GM21786 (cell line): Measurements from ENCODE around the gene PDE3B.
"Not testable (repeated sequence)": the region's sequence is repeated elsewhere in the genome, so short reads cannot be mapped to it uniquely, and the experiment has no call there.

Source experiments
- ATAC-seq: cut with Tn5 transposase; IDR thresholded peaks from one replicate; pipeline ENCODE4 v1.9.1; 2021; ENCODE audit not compliant: unreplicated experiment

PDE3B gene

DNA sequence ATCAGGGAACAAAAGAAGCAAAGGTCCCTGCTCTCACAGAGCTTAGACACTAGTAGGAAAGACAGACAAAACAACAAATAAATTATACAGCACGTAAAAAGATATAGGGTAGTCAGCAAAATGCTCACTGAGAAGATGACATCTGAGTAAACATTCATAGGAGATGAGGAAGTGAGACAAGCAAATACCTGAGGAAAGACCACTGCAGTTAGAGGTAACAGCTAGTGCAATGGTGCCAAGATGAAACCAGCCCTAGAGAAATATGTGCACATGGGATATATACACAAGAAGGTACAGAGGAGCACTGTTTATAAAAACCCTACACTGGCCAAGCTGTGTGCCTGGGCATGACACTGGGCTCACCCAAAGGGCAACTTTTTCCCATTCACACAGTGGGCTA is 238.6 kb downstream of the PDE3B start:
- peak; percentile 50 for ATAC-seq

DNA sequence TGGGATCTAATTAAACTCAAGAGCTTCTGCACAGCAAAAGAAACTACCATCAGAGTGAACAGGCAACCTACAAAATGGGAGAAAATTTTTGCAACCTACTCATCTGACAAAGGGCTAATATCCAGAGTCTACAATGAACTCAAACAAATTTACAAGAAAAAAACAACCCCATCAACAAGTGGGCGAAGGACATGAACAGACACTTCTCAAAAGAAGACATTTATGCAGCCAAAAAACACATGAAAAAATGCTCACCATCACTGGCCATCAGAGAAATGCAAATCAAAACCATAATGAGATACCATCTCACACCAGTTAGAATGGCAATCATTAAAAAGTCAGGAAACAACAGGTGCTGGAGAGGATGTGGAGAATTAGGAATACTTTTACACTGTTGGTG is 240.1 kb downstream of the PDE3B start:
- not testable (repeated sequence) for ATAC-seq

DNA sequence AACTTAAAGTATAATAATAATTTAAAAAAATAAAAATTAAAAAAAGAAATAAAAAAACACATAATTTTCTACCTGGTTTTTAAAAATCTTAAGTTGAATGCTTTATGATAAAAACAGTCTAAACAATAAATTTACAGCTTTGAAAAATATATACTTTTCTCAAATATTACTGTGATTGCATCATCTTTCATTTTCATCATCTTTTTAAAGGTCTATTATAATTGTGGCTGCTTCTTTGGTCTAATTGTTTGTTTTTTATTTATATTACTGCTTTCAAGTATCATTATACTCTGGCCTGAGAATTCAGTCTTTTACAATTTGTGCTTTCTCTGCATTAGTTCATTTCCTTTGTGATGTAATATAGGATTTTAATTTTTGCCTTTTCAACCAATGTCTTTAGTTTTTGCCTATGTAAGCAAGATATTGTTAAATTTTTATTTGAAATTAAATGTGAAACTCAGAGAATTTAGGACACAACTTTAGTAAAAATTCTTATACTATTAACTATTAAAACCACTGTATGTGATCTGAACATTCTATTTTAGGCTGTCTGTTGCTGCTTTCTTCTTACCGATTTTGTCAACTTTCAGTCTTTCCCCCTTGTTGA is 241.2 kb downstream of the PDE3B start:
- no peak for ATAC-seq

DNA sequence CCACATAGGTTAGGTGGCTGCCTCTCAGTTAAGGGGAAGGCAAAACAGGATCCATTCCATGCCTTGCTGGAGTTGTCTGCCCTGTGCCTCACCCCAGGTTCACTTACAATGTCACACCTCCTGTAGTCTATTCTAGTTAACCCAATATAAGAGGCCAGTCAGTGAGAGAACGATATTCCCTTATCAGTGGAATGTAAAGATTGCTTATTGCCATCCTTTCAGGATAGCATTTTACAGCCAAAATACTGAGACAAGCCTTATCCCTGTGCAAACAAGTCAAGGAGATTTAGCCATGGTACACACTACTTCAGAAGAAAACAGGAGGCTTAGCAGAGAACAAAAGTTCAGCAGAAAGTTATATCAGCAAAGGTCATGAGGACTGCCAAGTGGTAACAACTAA is 242.9 kb downstream of the PDE3B start:
- no peak for ATAC-seq

DNA sequence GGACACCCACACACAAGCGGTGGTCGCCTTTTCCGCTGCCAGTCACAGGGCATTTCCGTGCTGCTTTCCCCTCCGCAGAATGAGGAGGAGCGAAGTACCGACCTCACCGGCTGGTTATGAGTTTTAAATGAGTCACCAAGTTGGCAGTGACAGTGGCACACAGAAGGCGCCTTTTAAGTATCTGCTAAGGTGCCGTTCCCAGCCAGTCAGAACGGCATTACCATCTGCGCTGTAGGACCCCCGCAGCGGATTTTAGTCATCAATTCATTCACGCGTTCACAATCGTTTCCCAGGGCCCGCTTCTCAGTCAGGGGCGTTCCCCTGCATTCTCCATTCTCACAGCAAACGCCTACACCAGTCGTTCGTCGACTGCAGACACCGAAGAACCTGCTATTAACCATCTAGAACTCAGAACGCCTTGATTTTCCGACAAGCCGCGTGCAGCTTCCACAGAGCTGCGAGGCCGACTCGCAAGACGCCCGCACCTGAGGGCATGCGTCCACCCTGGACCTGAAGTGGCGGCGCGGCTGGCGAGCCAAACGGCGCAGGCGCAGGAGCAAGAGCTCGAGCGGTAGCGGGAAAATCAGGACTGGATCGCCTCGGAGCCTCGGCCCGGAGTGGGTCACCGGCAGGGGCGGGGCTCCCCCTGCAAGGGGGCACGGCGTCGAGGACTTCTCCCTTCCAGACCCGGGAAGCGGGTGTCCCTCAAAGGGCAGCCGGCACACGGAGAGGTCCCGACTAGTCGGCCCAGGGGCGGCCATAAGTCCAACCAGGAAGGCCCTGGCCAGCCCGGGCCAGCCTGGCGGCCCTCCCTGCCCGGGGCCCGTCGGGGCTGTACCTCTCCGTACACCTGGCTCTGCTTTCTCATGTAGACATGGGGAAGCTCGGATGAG is 247.8 kb downstream of the PDE3B start:
- ATAC-seq = peak; percentile 44

DNA sequence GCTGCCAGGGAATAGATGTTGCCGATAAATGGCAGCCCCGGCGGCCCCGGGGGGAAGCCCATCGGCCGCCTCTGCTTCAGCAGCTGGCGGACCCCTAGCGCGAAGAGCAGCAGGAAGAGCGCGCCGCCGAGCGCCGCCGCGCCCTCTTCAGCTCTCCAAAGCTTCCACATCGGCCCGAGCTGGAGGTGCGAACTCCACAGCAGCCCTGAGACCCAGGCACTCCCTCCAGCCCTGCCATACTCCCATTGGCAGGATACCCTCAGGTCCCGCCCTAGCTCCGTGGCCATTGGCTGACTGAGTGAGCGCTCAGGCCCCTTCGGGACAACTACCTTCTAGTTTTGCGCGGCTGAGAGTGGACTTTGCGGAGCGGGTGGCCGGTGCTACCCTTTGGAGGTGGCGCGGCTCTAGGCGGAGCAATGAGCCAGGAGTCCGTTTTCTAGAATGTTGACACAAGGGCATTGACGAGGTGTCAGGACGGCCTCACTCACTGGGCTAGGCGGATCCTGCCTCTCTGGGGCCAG is 248.5 kb downstream of the PDE3B start, which contains the start of gene CYP2R1:
Gene CYP2R1 (minus strand): TSS at position 196 of the 521 bp plus-strand sequence. CDS start 26 bp downstream, at position 170.
- peak; percentile 94 for ATAC-seq

DNA sequence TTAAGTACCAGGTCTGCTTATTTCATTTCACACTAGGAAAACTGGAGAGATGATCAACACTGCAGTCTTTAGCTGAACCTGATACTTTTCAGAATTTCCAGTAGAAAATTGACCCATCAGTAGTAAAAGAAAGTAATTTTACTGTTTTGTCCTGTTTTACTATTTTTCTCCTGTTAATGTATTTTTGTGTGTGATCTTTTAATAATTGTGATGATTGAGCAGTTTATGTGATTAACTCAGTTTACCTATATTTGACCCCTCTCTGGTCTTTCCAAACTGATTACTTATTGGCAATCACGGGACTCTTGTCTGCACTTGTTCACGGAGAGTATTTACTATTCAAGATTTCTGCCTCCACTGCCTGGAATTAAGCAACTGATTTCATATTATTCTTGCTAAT is 249.0 kb downstream of the PDE3B start:
- no peak for ATAC-seq

DNA sequence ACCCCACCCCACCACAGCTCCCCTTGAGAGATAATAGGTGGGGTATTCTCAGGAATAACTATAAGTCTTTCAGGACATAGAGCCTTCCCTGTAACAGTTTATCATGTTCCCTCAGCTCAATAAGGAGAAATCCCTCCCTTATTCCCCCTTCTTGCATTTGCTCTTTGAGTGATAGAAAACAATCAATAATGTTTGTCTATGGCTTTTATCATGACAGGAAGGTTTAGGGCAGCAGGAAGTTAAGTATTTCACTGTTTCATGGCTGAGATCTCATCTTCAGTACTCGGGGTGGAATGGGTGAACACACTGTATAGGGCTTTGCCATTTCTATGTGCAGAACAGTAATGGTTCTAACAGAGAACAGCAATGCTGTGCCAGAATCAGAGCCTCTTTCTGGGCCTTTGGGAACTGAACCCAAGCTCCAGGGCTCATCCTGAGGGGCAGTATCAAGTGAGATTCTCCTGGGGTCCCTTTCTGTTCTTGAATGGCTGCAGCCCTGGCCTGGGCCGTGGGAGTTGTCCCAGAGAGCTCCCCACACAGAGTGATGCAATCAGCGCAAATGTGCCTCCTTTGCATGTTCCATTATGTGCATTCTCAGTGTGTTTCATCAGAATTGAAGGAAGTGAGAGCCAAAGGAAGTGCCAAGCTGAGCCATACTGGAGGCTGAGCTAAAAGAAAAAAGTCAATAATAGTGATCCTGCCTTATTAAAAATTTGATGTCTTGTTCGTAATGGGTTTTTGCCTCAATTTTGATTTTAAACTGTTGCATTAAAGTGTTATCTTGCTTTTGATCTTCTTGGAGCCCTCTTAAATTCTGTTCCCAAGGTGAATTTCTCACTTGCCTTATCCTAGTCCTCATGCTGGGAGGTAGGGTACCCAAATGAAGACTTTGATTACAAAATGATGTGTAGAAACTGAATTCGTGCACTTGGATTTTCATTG is 251.3 kb downstream of the PDE3B start:
- ATAC-seq = no peak

DNA sequence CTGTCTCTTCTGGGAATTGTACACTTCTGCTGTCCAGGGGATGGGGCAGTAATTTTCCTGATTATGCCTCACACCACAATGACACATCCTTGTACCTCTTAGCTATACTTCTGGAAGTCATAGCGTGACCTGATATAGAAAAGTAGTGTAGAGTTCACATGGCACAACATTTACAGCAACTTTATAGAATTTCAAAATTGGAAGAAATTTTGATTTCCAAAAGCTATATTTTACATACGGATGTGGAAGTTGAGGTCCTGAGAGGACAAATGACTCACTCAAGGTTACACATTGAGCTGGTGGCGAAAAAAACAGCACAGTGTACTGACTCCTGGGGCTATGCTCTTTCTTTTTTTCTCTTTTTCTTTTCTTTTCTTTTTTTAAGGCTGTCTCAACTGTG is 254.8 kb downstream of the PDE3B start:
- ATAC-seq = no peak

DNA sequence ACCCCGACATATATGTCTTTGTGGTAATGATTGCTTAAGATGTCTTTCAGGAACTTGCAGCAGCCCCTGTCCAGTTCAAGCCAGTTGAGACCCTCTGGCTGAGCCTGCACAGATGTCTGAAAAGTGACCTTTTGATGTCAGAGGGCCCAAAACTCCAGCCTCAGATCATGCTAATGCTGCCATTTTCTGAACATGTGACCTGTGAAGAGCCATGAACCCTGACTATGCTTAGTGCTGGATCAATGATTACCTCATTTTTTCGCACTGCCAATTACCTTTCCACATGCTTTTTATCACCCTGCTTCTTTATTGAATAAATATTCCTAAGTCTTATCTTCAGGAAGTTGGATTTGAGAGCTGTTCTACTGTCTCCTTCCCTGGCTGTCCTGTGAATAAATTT is 255.3 kb downstream of the PDE3B start:
- no peak for ATAC-seq

DNA sequence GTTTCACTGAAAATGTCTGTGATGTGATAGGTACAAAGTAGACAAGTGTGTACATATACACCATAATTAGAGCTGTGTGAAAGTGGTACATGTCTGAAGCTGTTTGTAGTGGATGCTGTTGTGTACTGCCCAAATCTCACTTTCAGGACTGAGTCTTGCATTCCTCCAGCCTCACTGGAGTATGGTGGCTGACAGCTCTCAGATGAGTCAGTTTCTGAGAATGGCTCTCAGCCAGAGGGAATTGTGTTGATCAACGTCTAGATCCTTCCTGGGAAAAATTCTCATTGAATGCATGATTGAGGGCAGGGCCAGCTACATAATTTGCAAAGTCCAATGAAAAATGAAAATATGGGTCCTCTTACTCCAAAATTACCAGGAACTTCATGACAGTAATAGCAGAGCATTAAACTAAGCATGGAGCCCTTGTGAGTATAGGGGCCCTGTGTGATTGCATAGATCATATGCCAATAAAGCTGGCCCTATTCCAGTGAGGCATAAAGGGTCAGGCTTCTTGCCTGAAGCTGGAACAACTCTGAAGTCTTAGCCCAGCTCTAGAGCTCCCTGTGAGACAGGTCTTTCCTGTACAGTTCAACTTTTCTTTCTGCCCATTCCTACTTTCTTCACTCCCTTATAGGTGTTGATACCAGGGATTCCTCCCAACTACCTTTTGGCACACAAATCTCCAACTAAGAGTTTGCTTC is 259.2 kb downstream of the PDE3B start:
- no peak for ATAC-seq

DNA sequence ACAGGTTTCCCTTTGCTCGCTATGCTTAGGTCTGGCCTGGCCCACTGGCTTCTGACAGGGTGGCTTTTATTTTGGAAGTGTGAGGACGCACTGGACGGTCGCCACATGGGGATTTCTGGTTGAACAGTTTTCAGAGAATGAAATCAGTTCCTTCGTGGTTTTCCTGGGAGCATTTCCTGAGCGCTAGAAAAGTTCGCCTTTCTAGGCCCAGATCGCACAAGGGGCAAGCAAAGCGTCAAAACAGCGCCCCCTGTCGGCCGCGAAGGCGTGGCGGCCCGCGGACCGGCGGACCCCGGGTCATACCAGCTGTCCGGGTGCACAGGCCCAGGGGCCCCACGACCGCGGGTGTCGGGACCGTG is 261.1 kb downstream of the PDE3B start:
- ATAC-seq = peak; percentile 47

DNA sequence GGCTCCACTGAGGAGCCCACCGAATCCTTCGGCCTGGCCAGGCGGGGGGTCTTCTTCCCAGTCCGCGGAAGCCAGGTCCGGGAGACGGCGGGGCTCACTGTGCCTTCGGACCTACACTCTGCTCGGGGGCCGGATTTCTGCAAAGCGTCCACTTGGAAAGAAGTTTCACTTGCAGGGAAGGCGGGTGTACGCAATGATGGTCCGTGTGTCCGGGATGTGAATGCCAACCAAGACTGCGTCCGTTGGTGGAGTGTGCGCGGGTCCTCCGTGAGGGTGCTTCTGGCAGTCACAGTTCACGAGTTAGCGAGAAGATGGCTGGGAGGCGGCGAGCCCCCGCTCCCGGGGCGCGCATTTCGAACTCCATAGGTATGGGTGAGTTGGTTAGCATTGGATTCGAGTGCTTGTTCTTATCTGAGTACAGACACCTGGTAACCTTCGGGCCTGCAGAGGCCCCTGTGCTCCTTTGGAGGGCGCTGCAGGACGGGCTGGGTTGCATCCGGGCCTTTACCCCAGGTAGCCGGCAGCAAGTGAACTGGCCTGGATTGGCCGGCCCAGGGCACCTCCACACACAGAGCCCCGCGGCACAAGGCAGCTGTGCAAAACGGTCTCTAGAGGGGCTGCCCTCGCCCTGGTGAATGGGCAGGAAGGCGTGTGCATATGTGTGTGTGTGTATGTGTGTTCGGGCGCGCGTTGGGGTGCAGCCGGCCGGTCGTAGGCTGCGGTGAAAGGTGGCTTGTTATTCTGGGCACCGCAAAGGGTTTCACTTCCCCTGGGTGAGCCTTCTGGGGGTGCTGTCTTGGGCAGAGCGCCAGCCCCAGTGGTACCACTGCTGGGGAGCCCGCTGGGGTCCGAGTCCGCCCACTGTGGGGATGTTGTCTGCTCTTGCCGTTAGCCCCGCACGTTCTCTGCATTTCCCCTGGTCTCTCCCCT is 261.8 kb downstream of the PDE3B start:
- peak; percentile 57 for ATAC-seq

DNA sequence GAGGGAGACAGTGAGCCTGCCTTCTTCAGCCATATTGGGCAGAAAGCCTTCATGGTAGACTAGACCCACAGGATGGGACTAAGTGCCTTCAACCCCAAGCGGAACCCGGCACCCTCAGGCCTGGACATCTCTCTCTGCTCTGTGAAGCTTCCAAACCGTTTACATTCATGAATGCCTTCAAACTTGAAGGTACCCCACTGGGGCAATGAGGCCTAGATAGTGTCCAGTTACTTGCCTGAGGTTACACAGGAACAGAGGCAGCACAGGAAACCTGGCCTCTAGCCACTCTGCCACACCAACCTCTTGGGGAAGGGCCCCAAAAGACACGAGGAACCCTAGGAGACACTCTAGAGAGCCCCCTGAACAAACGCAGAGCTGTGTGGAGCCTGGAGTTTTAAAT is 263.0 kb downstream of the PDE3B start:
- no peak for ATAC-seq

DNA sequence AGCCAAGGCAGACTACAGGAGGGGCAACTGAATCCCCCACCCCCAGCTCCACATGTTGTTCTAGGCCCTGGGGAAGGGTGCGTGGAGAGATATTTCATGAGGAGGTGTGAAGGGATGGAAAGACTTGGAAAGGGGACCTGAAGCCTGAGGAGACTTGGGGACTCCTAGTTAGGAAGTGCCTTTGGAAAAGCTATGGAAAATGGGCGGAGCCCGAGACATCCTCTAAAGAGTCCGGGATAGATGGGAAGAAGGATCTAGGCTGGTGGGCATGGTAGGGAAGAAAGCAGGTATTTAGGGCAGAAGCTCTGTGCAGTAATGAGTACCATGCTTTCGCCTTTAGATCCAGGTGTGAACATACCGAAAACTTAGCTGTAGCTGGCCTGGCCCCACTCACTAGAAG is 263.4 kb downstream of the PDE3B start:
- ATAC-seq = no peak

DNA sequence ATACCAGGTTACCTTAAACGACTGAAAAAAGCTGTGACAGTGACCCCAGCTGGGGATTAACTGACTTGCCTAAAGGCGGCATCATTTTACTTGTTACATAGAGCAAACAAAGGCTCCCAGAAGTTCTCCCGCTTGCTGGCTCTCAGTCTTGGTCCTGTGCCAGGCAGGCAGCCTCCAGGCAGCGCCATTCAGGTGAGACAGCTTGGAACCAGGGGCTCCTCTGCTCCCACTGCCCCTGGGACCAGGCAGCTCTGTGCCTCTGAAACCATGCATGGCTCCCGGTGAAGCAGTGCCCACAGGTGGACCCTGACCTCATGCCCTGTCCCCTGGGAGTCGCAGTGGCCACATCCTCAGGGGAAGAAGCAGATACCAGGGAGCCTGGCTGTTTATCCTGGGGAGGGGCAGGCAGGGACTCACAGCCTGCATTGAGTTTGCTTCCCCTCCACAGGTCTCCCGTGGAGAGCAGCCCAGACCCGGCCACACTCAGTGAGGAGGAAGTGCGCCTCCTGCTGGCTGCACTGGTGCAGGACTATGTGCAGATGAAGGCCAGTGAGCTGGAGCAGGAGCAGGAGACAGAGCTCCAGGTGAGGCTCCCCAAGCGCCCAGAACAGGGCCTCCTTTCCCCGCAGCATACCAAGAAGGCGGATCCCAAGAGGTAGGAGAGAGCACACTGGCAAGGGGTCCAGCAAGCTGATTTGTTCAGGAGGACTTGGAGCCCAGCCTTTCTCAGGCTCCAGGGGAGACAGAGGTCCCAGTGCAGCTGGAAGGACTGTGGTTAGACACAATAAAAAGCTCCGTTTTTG is 264.0 kb downstream of the PDE3B start:
- peak; percentile 41 for ATAC-seq

DNA sequence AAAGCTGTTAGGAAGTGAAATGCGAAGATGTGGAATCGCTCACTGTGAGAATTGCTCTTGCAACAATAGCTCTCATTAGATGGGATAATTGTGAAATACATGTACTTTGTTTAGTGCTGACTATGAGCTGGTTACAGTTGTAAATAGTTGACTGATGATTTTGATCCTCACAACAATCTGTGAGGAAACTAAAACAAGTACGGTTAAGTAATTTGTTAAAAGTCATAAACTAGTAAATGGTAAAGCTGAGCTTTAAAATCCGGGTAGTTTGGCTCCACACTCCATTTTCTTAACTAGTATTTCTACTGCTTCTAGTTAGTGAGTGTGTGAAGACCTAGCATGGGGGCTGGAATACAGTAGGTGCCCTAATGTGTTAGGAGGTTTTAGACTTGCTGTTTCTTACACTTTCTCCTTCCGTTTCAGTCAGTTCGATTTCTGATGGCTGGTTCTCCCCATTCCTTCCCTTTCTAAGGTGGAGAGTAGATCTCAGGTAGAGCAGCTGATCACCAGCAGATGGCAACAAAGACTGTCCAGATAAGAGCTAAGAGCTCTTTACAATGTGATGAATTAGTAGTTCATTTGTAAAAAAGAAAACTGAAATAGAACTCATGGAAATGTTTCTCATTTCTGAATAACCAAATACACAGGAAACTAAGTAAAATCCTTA is 264.7 kb downstream of the PDE3B start:
- ATAC-seq = peak; percentile 19

DNA sequence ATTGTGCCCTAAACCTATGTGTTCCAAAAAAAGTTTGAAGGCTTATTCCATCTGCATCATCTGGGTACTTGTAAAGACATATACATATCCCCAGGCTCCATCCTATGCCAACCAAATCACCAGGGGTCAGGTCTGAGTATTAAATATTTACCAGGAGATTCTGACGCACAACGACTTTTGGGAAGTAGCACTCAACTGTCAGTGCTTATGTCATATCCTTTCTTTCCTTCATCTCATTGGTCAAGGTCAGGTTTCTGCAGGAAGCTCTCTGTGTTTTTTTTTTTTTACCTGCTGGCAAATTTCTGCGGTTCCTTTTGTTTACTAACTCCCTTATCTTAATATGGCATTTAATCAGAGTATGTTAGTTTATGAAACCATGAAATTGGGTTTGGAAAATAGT is 270.9 kb downstream of the PDE3B start:
- no peak for ATAC-seq
